OCI-LY7 (cell line): ENCODE measurements around the gene ZNF423.

ENCODE experiments used
- CTCF ChIP-seq: fragments of 200-600 bp; sonication (generic); conservative IDR thresholded peaks from 2 replicates; pipeline ENCODE4 v1.5.1; 2014; ENCODE audit warnings: mild to moderate bottlenecking, antibody characterized with exemption, low read length, moderate library complexity, mixed read lengths
- EZH2phosphoT487 ChIP-seq: fragments of 200-600 bp; sonication (generic); IDR thresholded peaks from 2 replicates; pipeline ENCODE4 v1.6.1; 2018; ENCODE audit warnings: low read depth, borderline replicate concordance, mild to moderate bottlenecking, mixed run types, antibody characterized with exemption, low read length, moderate library complexity, mixed read lengths

- no peak for TF ChIP-seq CTCF
- no peak for TF ChIP-seq EZH2phosphoT487
Observed at GRCh38 chr16:49825041-49825440, 30.9 kb downstream of the ZNF423 start.
